HCT116 (cell line): Measurements from ENCODE around the gene FNDC3B. TPM values are rescaled to one million over a fixed set of nuclear protein-coding genes. Genes with fewer than 3 reads are reported as not detected.

Experiments used
- ATAC-seq: fragments of 200-7000 bp; cut with Tn5 transposase; 2 replicates; pipeline ENCODE4 v1.9.1; 2020; ENCODE audit warnings: mild to moderate bottlenecking, moderate library complexity
- BruUV-seq: library from RNA; stranded (reverse); fragments of 400-500 nt; replicated peaks from 2 replicates; lab custom pipeline; 2021; lab: Mats Ljungman, UMichigan
- CTCF ChIA-PET: fragments of 300-600 bp; sonication (Branson Sonifier 250); formaldehyde crosslinking; loops from one replicate; lab custom pipeline; 2021; ENCODE audit warnings: antibody characterized with exemption; lab: Charles Lee
- POLR2A ChIA-PET: fragments of 300-600, 350-600 bp; sonication (Branson Sonifier 250); formaldehyde crosslinking; loops from one replicate; lab custom pipeline; 2021; ENCODE audit warnings: antibody characterized with exemption; lab: Charles Lee
- RAD21 ChIA-PET, 2 experiments: fragments of 300-600 bp; sonication (Branson Sonifier 250); formaldehyde crosslinking; loops; one replicate each; lab custom pipeline; 2023; ENCODE audit warnings: low total read pairs in 2 of 2; ENCODE audit not compliant: uncharacterized antibody in 2 of 2, unreplicated experiment in 2 of 2, low non-redundant PET in 1 of 2; lab: Charles Lee
- DNase-seq: peaks from one replicate; pipeline ENCODE4 v3.0.0-alpha.2; 2010; ENCODE audit warnings: low read depth, low spot score
- H2AFZ ChIP-seq: fragments of 200-600 bp; shearing (Covaris generic), sonication (generic); 2 replicates; pipeline ENCODE4 v1.6.1; 2017; ENCODE audit warnings: low read depth, mixed run types, mixed read lengths, antibody characterized with exemption, low read length; ENCODE audit not compliant: poor library complexity, severe bottlenecking
- H3K27ac ChIP-seq: 2 replicates; pipeline ENCODE4 v1.5.1; 2012; ENCODE audit warnings: low read depth, low read length
- H3K27me3 ChIP-seq: fragments of 200-600 bp; sonication (generic); 2 replicates; pipeline ENCODE4 v1.6.1; 2016; ENCODE audit warnings: mixed run types, low read length, mixed read lengths; ENCODE audit not compliant: insufficient read depth
- H3K36me3 ChIP-seq, 2 experiments: fragments of 200-500 bp in 1 of 2; fragments of 200-600 bp in 1 of 2; sonication (Bioruptor generic) in 1 of 2; sonication (generic) in 1 of 2; 2 replicates each; pipeline versions ENCODE4 v1.5.1 to v1.6.1; 2014 to 2016; ENCODE audit warnings: low read length in 2 of 2, inconsistent platforms in 1 of 2, mixed read lengths in 1 of 2, mixed run types in 1 of 2; ENCODE audit not compliant: insufficient read depth in 2 of 2, control insufficient read depth in 1 of 2
- H3K4me1 ChIP-seq, 2 experiments: fragments of 200-600 bp in 1 of 2; sonication (generic) in 1 of 2; 2 replicates each; pipeline versions ENCODE4 v1.5.1 to v1.6.1; 2012 to 2017; ENCODE audit warnings: low read length in 2 of 2, inconsistent platforms in 1 of 2, mild to moderate bottlenecking in 1 of 2, mixed read lengths in 1 of 2, mixed run types in 1 of 2, moderate library complexity in 1 of 2; ENCODE audit not compliant: insufficient read depth in 2 of 2, control insufficient read depth in 1 of 2
- H3K4me2 ChIP-seq: fragments of 200-600 bp; sonication (generic); 2 replicates; pipeline ENCODE4 v1.6.1; 2017; ENCODE audit warnings: mixed run types, low read length, mixed read lengths
- H3K4me3 ChIP-seq, 2 experiments: fragments of 200-600 bp in 1 of 2; sonication (generic) in 1 of 2; replicated peaks in 1 of 2; 2 replicates each; pipeline ENCODE4 v1.5.1; 2011 to 2016; ENCODE audit warnings: low read length in 2 of 2, control low read depth in 1 of 2, low read depth in 1 of 2, mild to moderate bottlenecking in 1 of 2, mixed read lengths in 1 of 2, mixed run types in 1 of 2
- H3K79me2 ChIP-seq: fragments of 200-600 bp; sonication (generic); 2 replicates; pipeline ENCODE4 v1.6.1; 2017; ENCODE audit warnings: mild to moderate bottlenecking, mixed run types, low read length, moderate library complexity, mixed read lengths; ENCODE audit not compliant: insufficient read depth
- H3K9ac ChIP-seq: fragments of 200-600 bp; sonication (generic); 2 replicates; pipeline ENCODE4 v1.6.1; 2016; ENCODE audit warnings: low read length, mixed read lengths
- H3K9me2 ChIP-seq: fragments of 200-600 bp; sonication (generic), shearing (Covaris generic); 2 replicates; pipeline ENCODE4 v1.6.1; 2017; ENCODE audit warnings: mixed run types, mild to moderate bottlenecking, moderate library complexity; ENCODE audit not compliant: insufficient read depth
- H3K9me3 ChIP-seq, 2 experiments: fragments of 200-500 bp in 1 of 2; fragments of 200-600 bp in 1 of 2; sonication (Bioruptor generic) in 1 of 2; sonication (generic) in 1 of 2; 2 replicates each; pipeline ENCODE4 v1.6.1; 2014 to 2017; ENCODE audit warnings: low read length in 2 of 2, mixed read lengths in 2 of 2, inconsistent platforms in 1 of 2, low read depth in 1 of 2, mild to moderate bottlenecking in 1 of 2, mixed run types in 1 of 2, moderate library complexity in 1 of 2; ENCODE audit not compliant: control insufficient read depth in 1 of 2, insufficient read depth in 1 of 2
- H4K20me1 ChIP-seq: fragments of 200-600 bp; sonication (generic), shearing (Covaris generic); 2 replicates; pipeline ENCODE4 v1.6.1; 2017; ENCODE audit warnings: mixed run types, mild to moderate bottlenecking, moderate library complexity; ENCODE audit not compliant: insufficient read depth
- CBX3 ChIP-seq: IDR thresholded peaks from 2 replicates; pipeline ENCODE4 v1.6.1; 2012; ENCODE audit warnings: low read depth
- CEBPB ChIP-seq: IDR thresholded peaks from 2 replicates; pipeline ENCODE4 v1.6.1; 2012; ENCODE audit warnings: low read depth
- EGR1 ChIP-seq: IDR thresholded peaks from 2 replicates; pipeline ENCODE4 v1.6.1; 2012; ENCODE audit warnings: low read depth
- ELF1 ChIP-seq: IDR thresholded peaks from 2 replicates; pipeline ENCODE4 v1.6.1; 2012; ENCODE audit warnings: low read depth, borderline replicate concordance
- EZH2phosphoT487 ChIP-seq: fragments of 200-600 bp; IDR thresholded peaks from 2 replicates; pipeline ENCODE4 v1.6.1; 2018; ENCODE audit warnings: antibody characterized with exemption, borderline replicate concordance
- FOSL1 ChIP-seq: IDR thresholded peaks from 2 replicates; pipeline ENCODE4 v1.6.1; 2012; ENCODE audit warnings: low read depth
- JUND ChIP-seq: IDR thresholded peaks from 2 replicates; pipeline ENCODE4 v1.6.1; 2012
- RAD21 ChIP-seq: IDR thresholded peaks from 2 replicates; pipeline ENCODE4 v1.6.1; 2012; ENCODE audit warnings: low read depth, mild to moderate bottlenecking
- SRF ChIP-seq: IDR thresholded peaks from 2 replicates; pipeline ENCODE4 v1.6.1; 2012; ENCODE audit warnings: low read depth
- ZFX ChIP-seq: fragments of 450-650 bp; IDR thresholded peaks from 2 replicates; pipeline ENCODE4 v1.6.1; 2017
- ZNF274 ChIP-seq: fragments of 200-500 bp; sonication (Bioruptor generic); IDR thresholded peaks from 2 replicates; pipeline ENCODE4 v1.6.1; 2014; ENCODE audit warnings: mild to moderate bottlenecking, low read depth, low read length, inconsistent platforms
- intact Hi-C: fragments of 100-400 bp; cut with micrococcal nuclease; formaldehyde crosslinking; loops from 2 replicates; pipeline ENCODE4 v1.10.0; 2022
- total RNA-seq: library from RNA; stranded (reverse); gene quantifications from one replicate; pipeline ENCODE4 v1.2.1, GENCODE V29; 2021; ENCODE audit not compliant: unreplicated experiment
- TF ChIP-seq, protein P1 (sequence below): IDR thresholded peaks from 2 replicates; pipeline ENCODE4 v1.6.1; 2012; ENCODE audit warnings: low read depth
- TF ChIP-seq, protein P2 (sequence below): IDR thresholded peaks from 2 replicates; pipeline ENCODE4 v1.6.1; 2012

FNDC3B gene
- total RNA-seq, 1 experiment from 2014 or later, result 45.7 TPM

- Histone ChIP-seq H3K4me3 (no peak overlapping the region), H3K9ac (no peak overlapping the region), H3K79me2 (peaks cover 11% of the 10 kb centered on the region; the same call in 1 of the 2 replicates), H3K4me2 (no peak overlapping the region), H3K9me2 (no peaks in the 10 kb centered on the region), H3K27me3 (no peaks in the 10 kb centered on the region), H4K20me1 (peaks cover 4% of the 10 kb centered on the region; the same call in 1 of the 2 replicates), H3K36me3 (no peaks in the 10 kb centered on the region), H3K4me1 (peaks cover 0 to 3% of the 10 kb centered on the region in 2 experiments; a peak in 1 of 4 replicates), H2AFZ (no peak overlapping the region), H3K27ac (no peak overlapping the region), H3K9me3 (no peaks in the 10 kb centered on the region)
- CTCF ChIA-PET, result no interaction called here
- BruUV-seq, result no TSS peak
- RAD21 ChIA-PET, result no interaction called here
- TF ChIP-seq, protein P1, sequence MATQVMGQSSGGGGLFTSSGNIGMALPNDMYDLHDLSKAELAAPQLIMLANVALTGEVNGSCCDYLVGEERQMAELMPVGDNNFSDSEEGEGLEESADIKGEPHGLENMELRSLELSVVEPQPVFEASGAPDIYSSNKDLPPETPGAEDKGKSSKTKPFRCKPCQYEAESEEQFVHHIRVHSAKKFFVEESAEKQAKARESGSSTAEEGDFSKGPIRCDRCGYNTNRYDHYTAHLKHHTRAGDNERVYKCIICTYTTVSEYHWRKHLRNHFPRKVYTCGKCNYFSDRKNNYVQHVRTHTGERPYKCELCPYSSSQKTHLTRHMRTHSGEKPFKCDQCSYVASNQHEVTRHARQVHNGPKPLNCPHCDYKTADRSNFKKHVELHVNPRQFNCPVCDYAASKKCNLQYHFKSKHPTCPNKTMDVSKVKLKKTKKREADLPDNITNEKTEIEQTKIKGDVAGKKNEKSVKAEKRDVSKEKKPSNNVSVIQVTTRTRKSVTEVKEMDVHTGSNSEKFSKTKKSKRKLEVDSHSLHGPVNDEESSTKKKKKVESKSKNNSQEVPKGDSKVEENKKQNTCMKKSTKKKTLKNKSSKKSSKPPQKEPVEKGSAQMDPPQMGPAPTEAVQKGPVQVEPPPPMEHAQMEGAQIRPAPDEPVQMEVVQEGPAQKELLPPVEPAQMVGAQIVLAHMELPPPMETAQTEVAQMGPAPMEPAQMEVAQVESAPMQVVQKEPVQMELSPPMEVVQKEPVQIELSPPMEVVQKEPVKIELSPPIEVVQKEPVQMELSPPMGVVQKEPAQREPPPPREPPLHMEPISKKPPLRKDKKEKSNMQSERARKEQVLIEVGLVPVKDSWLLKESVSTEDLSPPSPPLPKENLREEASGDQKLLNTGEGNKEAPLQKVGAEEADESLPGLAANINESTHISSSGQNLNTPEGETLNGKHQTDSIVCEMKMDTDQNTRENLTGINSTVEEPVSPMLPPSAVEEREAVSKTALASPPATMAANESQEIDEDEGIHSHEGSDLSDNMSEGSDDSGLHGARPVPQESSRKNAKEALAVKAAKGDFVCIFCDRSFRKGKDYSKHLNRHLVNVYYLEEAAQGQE, result no peak
- TF ChIP-seq EGR1 (no peak), RAD21 (no peak)
- intact Hi-C loops, result no loop called here
- POLR2A ChIA-PET, result no interaction called here
- no peak for ATAC-seq
- no peak for DNase-seq
Measured at GRCh38 chr3:172222478-172223071, 183.2 kb downstream of the FNDC3B start.

- CTCF ChIA-PET, result no interaction called here
- Histone ChIP-seq H3K9me2 (no peaks in the 10 kb centered on the region), H3K36me3 (no peaks in the 10 kb centered on the region), H3K9ac (no peak overlapping the region), H2AFZ (no peak overlapping the region), H3K79me2 (peaks cover 11% of the 10 kb centered on the region; the same call in 1 of the 2 replicates), H3K27me3 (no peaks in the 10 kb centered on the region), H3K4me3 (no peak overlapping the region), H3K9me3 (no peaks in the 10 kb centered on the region), H4K20me1 (peaks cover 4% of the 10 kb centered on the region; the same call in 1 of the 2 replicates), H3K4me2 (no peak overlapping the region), H3K4me1 (no peaks in the 10 kb centered on the region), H3K27ac (no peak overlapping the region)
- intact Hi-C loops, result no loop called here
- no TSS peak for BruUV-seq
- POLR2A ChIA-PET, result no interaction called here
- no peak for ATAC-seq
- RAD21 ChIA-PET, result no interaction called here
- DNase-seq, result no peak
- TF ChIP-seq ZNF274 (no peak), CBX3 (no peak), EGR1 (no peak), SRF (no peak), ELF1 (no peak), JUND (no peak), EZH2phosphoT487 (no peak), CEBPB (no peak), ZFX (no peak), FOSL1 (no peak)
- TF ChIP-seq, protein P1, result no peak
- TF ChIP-seq, protein P2, sequence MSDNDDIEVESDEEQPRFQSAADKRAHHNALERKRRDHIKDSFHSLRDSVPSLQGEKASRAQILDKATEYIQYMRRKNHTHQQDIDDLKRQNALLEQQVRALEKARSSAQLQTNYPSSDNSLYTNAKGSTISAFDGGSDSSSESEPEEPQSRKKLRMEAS, result no peak
Measured at GRCh38 chr3:172223870-172224269, 184.5 kb downstream of the FNDC3B start.
